NOMO-1 treated with DMSO at 0.1 percent for 48 hours (cell line): ENCODE measurements around the gene ARHGAP21.
"Not testable (repeated sequence)": the region's sequence is repeated elsewhere in the genome, so short reads cannot be mapped to it uniquely, and the experiment has no call there.

Experiments used
- DNase-seq: peaks from one replicate; lab custom pipeline; 2025; ENCODE audit not compliant: unreplicated experiment; lab: John Stamatoyannopoulos, UW

ARHGAP21 gene

DNA sequence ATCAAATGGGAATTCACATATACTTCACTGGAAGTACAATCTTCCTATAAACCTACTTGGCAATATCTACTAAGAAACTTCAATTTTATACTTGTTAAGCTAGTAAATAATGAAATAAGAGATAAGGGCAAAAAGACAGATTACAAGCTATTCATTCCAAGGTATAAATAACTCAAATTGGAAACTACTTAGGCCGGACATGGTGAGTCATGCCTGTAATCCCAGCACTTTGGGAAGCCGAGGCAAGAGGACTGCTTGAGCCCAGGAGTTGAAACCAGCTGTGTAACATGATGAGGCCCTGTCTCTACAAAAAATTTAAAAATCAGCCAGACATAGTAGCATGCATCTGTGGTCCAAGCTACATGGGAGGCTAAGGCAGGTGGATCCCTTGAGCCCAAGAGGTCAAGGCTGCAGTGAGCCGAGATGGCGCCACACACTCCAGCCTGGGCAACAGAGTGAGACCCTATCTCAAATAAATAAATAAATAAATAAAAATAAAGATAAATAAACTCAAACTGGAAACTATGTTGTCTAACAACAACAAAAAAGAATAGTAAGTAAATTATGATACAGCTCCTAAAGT is 37.6 kb downstream of the ARHGAP21 start:
- DNase-seq, result no peak

DNA sequence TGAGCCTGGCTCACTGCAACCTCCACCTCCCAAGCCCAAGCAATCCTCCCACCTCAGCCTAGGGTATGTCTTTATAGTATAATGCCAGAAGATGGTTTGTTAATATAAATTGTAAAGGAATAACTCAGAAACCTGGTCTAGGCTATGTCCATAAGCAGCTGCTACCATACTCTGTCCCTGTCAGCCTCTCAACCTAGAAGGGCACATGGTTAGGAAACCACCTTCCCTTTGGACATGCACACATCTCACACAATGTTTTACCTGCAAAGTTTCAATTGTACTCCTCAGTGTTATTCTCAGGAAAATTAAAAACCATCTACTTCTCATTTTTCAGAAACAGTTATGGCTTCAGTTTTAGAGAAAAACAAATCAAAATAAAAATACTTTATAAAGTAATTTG is 40.1 kb downstream of the ARHGAP21 start:
- no peak for DNase-seq

DNA sequence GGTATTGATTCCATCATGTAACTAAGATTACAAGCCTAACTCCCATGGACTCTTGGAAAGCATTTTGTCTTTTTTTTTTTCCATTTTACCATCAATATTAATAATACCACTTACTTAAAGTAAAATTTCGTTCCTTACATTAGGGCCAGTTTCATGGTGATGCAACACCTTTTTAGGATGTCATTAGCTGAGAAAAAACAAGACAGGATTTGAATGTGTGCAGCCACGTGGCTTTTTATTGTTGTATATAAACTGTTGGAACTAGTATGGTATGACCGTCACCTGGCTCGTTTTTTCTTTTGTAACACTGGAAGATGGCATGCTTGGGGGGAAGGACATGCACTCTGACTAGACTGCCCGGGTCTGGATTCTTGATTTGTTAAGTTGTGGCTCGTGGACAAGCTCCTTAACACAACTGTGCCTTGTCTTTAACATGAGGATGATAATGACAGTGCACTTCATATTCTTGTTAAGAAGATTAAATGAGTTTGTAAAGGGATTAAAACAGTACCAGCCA is 42.1 kb downstream of the ARHGAP21 start:
- no peak for DNase-seq

DNA sequence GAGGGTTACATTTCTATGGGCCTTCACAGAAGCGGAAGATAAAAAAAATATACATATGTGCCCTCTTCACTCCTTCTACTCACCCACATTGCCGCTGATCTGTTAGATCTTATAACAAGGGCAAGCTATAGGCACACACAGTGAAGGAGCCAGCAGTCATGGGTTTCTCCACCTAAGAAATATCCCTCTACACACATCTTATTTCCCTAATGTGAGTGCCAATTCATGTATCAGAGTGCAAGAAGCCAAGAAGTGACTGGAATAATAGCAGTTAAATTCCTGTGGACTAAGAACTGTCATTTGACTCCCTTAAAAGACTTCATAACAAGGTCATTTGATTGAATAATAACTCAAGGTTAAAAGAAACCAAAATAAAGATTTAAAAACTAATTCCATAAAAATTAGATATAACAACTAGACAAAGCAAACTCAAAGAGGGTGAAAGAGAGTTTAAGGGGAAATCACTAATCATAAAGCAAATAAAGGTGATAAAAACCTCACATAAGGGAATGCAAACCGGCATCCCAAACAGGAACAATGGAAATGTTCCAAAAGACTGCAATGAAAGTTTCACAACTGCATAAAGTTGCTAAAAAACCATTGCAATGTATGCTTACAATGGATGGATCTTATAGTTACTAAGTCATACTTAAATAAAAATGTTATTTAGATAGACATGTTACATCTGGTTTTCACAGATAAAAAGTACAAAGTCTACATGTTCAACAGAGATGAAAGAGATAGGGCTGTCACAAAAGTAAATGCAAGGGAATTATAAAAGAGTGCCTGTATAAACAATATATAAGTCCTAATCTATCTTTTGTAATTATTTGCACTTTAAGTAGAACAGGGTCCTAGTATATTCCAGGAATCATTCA is 42.8 kb downstream of the ARHGAP21 start:
- DNase-seq, result no peak

DNA sequence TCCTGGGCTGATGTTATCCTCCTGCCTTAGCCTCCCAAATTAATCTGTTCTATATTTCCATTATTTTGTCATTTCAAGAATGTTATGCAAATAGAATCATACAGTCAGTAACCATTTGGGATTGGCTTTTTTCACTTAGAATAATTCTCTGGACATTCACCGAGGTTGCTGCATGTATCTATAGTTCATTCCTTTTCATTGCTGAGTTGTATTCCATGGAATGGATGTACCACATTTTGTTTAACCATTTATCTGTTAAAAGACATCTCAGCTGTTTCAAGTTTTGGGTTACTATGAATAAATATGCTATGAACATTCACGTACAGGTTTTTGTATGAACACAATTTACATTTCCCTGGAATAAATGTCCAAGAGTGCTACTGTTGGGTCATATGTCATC is 44.9 kb downstream of the ARHGAP21 start:
- no peak for DNase-seq

DNA sequence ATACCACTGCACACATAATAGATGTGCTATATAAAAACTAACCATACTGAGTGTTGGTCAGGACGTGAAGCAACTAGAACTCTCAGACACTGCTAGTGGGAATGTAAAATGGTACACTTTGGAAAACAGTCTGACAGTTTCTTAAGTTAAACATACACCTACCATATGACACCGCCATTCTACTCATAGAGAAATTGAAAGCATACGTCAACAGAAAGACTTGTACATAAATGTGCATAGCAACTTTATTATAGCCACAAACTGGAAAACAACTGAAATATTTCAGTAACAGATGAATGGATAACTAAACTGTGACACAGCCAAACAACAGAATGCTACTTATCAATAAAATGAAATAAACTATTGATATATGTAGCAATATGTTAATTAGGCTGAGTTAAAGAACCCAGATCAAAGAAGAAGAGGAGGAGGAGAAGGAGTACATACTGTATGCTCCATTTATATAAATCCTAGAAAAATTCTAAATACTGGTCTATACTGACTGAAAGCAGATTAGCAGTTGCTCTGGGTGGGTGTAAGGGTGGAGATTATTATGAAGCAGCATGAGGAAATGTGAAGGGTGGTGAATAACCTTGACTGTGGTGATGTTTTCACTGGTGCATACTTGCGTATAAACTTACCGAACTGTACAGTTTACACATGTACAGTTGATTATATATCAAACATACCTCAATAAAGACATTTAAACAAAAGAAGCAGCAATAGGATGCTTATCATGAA is 48.6 kb downstream of the ARHGAP21 start:
- DNase-seq, result no peak

DNA sequence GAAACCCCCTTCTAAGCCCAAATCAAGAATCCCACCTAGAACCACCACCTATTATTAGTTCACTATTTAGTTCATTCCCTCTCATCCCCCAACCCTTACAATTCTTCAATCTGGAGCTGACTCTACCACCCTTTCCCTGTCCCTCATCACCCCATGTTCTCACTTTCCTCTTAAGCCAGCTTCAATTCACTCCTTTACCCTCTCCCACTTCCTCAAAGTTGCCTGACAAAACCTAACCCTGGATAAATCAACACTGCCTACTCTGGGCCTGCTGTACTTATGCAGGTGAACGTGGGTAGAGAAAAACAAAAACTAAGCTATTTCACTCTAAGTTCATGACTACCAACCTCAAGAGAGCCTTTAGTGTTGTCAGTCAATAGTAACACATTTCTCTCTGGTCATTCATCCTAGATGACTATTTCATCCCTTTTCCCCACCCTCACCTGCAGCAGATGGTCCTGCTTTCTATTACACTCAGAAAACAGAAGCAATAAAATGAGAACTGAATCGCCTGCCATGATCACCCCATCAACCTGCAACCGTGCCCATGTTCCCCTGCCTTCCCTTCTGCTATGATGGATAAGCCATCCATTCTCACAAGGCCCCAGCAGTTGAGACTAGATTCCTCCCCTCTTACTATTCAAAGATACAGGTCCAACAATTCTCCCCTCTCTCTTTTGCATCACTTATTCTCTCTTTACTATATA is 52.6 kb downstream of the ARHGAP21 start:
- no peak for DNase-seq

DNA sequence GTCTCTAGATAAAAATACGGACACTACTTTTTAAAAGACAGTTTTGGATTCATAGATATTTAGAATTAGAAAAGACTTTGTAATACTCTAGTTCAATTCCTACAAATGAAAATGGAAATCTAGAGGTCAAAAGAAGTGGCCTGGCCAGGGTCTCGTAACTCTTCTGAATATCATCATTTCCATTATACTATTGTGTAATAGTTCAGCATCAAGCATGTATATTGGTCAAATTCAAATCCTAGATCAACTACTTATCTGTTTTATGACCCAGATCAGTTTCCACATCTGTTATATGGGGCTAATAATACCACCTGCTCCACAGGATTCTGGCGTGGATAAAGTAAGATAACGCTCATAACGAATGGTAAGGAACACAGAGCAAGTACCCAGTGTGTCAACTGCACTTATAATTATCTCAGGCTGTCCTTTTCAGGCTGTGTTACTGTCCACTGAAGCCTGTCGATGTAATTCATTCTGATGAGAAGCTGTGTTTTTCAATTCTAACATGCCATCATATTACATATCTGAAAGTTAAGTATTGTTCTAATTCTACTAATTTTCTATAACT is 54.3 kb downstream of the ARHGAP21 start:
- DNase-seq, result no peak

DNA sequence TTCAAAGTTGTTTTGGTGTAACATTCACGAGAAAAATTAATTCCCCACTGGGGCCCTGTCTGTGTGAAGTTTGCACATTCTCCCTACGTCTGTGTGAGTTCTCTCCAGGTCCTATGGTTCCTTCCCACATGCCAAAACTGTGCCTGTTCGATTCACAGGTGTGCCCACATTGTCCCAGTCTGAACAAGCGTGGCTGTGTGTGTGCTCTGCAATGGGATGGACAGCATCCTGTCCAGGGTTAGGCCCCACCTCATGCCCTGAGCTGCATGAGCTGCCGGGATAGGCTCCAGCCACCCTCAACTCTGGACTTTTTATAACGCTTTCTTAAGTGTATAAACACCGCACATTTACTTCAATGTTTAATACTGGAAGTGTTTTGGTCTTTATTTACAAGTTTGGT is 55.4 kb downstream of the ARHGAP21 start:
- DNase-seq, result no peak

DNA sequence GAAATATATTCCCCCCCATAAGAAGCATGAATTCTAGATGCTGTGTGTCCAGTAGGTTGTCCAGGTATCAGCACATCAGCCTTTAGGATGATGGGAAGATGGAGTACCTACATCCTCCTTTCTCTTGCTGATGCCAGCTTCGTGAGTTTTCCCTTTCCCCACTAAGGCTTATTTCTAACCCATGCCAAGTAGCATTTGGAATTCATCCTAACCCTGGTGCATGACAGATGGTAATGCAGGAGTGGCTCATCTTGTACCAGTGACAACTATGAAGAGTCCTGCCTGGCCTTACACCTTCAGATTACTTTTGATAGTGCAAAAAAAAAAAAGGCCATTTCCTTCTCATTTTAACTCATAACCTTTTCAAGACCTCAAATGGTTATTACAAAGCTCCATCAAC is 58.7 kb downstream of the ARHGAP21 start:
- no peak for DNase-seq

DNA sequence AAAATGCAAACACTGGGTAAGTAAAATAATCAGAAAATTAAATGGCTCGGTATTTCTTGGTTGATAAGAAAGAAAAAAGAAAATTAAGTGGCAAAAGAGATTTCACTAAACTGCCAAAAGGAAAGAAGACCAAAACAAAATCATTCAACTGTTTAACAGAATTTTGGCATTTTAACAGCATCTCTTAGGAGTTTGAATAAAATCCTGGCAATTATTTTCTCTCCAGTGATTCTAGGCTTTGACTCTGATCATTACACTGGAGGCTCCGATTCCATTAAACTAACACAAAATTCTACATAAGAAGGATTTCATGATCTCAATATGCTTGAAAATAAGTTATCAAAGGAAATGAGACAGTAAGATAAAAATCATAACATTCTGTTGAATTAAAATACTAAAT is 62.3 kb downstream of the ARHGAP21 start:
- no peak for DNase-seq

DNA sequence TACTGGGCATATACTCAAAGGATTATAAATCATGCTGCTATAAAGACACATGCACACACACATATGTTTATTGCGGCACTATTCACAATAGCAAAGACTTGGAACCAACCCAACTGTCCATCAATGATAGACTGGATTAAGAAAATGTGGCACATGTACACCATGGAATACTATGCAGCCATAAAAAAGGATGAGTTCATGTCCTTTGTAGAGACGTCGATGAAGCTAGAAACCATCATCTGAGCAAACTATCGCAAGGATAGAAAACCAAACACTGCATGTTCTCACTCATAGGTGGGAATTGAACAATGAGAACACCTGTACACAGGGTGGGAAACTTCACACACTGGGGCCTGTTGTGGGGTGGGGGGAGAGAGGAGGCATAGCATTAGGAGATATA is 65.4 kb downstream of the ARHGAP21 start:
- not testable (repeated sequence) for DNase-seq

DNA sequence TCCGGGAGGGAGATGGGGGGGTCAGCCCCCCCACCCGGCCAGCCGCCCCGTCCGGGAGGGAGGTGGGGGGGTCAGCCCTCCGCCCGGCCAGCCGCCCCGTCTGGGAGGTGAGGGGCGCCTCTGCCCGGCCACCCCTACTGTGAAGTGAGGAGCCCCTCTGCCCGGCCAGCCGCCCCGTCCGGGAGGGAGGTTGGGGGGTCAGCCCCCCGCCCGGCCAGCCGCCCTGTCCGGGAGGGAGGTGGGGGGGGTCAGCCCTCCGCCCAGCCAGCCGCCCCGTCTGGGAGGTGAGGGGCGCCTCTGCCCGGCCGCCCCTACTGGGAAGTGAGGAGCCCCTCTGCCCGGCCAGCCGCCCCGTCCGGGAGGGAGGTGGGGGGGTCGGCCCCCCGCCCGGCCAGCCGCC is 67.4 kb downstream of the ARHGAP21 start:
- not testable (repeated sequence) for DNase-seq

DNA sequence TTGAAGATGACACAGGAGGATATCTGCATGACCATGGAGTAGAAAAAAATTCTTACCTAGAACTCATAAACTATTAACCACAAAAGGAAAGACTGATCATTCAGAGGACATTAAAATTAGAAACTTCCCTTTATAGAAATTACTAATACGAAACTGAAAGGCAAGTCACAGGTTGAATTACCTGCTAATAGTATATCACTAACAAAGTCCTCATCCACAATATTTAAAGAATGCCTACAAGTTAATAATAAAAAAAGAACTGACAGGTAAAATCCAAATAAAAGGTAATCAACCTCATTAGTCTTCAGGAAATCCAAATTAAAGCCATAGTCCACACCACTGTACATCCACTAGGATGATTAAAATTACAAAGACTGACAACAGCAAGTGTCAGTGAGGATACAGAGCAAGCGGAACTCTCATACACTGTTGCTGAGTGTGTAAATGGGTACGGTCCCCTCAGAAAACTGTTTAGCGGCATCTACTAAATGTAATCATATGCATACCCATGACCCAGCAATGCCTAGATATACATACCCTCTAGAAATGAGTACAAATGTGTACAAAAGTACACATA is 71.2 kb downstream of the ARHGAP21 start:
- no peak for DNase-seq

DNA sequence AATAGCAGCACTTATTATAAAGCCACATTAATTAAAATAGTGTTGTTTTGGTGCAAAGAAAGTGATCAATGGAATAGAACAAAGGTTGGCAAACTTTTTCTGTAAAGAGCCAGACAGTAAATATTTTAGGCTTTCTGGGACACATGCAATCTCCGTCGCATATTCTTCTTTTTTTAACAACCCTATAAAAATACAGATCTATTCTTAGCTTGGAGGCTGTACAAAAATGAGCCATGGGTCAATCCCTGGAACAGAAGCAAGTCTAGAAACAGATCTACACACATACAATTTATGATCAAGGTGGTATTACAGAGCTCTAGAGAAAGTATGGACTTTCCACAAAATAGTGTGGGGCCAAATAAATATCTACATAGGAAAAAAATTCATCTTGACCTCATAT is 71.8 kb downstream of the ARHGAP21 start:
- DNase-seq, result no peak

DNA sequence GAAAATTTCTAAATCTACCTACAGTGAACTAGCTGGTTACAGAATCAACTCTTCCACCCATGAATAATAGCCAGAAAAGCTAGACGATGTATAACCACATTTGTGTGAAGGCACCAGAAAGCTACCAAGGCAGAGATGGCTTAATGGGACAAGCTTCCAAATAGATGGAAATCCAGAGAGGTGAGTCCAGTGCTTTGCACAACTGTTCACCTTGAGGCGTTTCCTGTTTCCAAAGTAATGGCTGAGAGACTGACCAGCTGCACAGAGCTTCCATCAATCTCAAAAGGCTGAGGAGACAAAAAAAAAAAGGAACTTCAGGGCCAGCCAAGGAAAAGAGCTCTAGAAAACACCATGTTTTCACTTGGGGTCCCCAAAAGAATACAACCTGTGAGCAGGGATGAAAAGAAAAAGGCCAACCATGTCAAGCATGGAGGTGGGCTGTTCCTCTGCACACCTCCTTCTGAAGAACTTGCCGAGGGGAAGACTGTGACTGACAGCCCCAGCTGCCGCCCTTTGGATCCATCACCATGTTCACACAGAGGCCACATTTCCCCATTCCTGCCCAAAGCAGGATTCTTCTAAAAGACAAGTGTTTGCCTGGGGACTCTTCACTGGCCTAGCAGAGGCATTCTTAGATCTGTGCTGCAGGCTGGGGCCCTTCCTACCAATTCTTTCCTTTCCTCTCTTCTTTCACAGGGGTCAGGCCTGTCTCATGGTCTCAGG is 72.9 kb downstream of the ARHGAP21 start:
- no peak for DNase-seq

DNA sequence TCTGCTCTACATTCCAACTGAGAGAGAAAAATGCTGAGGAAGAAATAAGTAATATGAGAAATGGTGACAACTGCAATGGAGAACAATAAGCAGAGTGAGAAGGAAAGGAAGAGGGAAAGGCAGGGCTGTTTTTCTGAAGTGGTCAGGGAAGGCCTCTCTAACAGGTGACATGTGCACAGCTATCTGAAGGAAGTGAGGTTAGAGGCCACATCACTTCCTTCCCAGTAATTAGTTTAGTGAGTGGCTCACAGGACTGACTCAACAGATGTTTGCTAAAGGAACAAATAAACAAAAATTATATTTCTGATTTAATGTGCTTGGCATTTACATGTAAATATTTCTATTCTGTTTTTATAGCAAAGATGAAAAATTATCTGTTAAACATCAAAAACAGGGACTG is 77.9 kb downstream of the ARHGAP21 start:
- no peak for DNase-seq

DNA sequence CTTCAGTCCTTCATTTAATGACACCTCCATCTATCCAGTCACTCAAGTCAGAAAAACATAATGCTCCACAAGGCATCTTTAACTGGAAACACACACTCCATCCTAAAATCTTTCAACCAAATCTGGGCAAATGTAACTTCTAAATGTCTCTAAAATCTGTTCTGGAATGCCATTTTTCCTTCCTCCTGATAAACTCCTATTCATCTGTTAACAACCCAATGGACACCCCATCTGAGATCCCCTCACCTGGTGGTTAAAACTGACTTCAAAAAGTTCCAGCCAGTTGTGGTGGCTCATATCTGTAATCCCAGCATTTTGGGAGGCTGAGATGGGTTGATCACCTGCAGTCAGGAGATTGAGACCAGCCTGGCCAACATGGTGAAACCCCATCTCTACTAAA is 78.7 kb downstream of the ARHGAP21 start:
- DNase-seq, result no peak

DNA sequence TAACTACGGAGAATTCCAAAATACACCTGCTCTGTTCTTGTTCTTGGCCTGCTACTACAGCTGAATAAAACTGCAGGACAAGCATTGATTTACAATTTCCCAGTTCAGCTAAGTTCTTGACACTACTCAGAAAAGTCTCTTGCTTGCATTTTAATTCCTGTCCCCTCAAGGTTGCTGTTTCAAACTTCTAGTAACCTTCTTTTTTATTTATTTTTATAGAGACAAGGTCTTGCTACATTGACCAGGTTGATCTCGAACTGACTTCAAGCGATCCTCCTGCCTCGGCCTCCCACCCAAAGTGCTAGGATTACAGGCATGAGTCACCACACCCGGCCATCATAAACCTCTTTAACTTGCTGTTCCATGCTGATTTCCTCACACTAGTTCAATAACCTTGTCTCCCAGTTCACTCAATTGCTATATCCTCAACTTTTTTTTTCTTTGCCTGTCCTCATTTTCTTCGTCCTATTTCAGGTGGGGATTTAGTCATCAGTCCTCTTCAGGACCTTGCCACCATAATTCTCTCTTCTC is 79.9 kb downstream of the ARHGAP21 start:
- no peak for DNase-seq
